ENCODE data around the gene PLCG1. TPM values are rescaled to one million over a fixed set of nuclear protein-coding genes. Genes with fewer than 3 reads are reported as not detected.
A peak's percentile ranks its signal among the peaks of the same experiment; 100 is the strongest.

The PLCG1 gene
- total RNA-seq, 1 donor from 2014 or later = 205 TPM

DNA sequence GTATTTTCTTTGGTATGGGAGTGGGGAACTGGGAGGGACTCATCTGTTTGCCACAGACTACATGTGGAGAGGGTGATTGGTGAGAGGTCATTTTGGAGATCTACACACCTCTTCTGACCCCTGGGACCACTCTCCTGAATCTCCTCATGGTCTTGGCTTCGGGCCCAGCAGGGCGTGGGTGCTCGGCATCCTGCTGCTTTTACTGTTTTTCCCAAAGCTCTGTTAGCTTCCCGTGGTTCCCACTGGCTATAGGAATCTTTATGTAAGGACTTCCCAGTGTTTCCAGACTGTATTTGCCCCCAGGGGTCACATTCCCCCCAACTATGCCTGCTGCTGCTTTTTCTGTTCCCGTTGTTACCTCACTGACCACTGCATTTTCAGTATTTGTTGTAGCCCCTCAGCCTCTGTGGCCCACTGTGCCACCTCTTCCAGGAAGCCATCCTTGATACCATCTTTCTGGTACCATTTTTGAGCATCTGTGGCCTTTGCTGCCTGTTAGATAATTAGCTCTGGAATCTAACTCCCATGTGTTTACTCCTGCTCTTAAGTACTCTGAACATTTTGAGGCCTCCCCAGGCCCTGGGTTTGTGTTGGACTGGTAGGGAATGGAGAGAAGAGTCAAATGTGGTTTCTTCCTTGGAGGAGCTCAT, 14.9 kb downstream of the PLCG1 start:
- Mint-ChIP-seq H3K27ac (peak overlapping the region; percentile 80), H3K4me3 (peak overlapping the region; percentile 58), H3K27me3 (ENCODE audit: insufficient read depth) (no peaks in the 10 kb centered on the region), H3K36me3 (ENCODE audit: low read depth) (peaks cover 30% of the 10 kb centered on the region), H3K9me3 (no peaks in the 10 kb centered on the region), H3K4me1 (ENCODE audit: low read depth) (peaks cover 94% of the 10 kb centered on the region)
- intact Hi-C loops (cut with micrococcal nuclease) = no loop called here
- no peak for DNase-seq (ENCODE audit: low spot score)

DNA sequence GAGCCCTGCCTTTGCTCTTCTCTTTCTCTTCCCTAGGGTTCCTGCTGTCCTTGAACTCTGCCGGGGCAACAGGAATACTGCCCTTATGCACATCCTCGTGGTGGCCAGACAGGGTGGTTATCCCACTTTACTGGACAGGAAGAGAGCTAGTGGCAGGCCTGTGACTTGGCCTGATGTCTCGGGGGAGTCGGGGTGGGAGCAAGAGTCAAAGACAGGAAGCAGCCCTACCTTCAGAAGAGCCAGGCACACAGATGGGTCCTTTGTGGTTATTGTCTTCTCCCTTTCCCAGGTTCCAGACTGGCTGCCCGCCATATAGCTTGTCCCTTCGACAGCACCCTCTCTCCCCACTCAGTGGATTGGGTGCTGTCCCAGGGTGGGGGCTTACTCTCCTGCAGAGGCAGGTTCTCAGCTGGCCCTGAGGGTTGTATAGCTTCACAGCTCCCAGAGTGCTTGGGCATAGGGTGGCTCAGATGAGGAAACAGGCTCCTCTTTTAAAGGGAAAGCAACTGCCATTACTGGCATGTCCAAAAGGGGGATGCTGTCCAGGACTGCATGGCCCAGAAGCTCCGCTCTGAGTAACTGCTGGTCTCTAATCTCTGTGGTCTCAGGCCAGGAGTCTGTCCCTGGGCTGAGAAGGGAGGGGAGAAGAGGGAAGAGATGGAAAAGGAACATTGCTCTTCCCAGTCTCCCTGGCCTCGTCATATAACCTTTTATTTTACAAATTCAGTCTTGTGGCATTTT, 17.3 kb downstream of the PLCG1 start:
- peak overlapping the region; percentile 17 for H3K4me3 Mint-ChIP-seq
- no peaks in the 10 kb centered on the region for H3K27me3 Mint-ChIP-seq (ENCODE audit: insufficient read depth)
- intact Hi-C loops (cut with micrococcal nuclease) = loop anchor here (5.0 kb wide), 1 partner anchor 288 kb away; no protein-coding TSS in a partner anchor
- H3K36me3 Mint-ChIP-seq (ENCODE audit: low read depth) = peaks cover 26% of the 10 kb centered on the region
- H3K9me3 Mint-ChIP-seq = no peaks in the 10 kb centered on the region
- H3K27ac Mint-ChIP-seq = peak overlapping the region; percentile 98
- H3K4me1 Mint-ChIP-seq (ENCODE audit: low read depth) = peaks cover 97% of the 10 kb centered on the region
- no peak for DNase-seq (ENCODE audit: low spot score)

DNA sequence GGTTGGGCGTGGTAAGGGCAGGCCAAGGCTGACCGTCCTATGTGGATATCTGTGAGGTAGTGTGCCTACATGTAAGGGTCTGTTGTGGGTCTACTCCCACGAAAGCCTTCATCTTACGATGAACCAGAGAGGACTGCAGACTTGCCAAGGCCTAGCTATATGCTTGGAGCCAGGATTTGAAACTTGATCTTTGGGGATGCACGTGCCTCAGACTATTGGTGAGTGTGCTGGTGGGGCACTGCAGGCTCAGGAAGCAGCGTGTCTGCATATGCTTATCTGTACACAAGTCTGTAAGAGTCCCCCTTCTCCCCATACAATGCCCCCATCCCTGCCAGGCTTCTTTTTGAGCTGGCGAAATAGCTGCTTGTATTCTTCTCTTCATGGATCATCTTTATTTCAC, 17.9 kb downstream of the PLCG1 start:
- H3K9me3 Mint-ChIP-seq = no peaks in the 10 kb centered on the region
- peak overlapping the region; percentile 98 for H3K27ac Mint-ChIP-seq
- DNase-seq (ENCODE audit: low spot score) = no peak
- H3K27me3 Mint-ChIP-seq (ENCODE audit: insufficient read depth) = no peaks in the 10 kb centered on the region
- intact Hi-C loops (cut with micrococcal nuclease) = loop anchor here (5.0 kb wide), 1 partner anchor 287 kb away; no protein-coding TSS in a partner anchor
- H3K4me3 Mint-ChIP-seq = peak overlapping the region; percentile 17
- peaks cover 31% of the 10 kb centered on the region for H3K36me3 Mint-ChIP-seq (ENCODE audit: low read depth)
- peaks cover 97% of the 10 kb centered on the region for H3K4me1 Mint-ChIP-seq (ENCODE audit: low read depth)

DNA sequence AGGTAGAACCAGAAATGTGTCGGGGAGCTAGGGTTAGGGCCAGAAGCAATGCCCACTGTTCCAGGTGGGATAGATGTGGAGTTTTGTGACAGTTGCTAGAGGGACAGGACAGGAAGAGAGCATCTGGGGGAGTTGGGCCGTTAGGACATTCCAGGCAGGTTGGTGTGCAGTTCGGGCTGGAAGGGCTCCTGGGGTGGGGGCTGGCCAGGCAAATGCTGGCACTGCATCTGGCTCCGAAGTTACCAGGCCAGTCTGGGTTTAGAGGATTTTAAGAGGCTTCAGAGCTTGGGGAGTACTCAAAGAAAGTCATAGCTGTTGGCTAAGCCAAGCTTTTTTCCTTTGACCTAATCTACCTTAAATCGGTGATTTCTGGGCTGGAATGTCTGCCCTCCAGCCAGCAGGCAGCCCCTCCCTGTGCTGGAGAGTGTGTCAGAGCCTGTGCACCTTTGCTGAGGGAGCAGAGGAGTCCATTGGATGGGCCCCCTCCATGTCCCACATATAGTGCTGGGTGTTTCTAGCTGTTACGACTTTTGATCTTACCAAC, 20.8 kb downstream of the PLCG1 start:
- Mint-ChIP-seq H3K9me3 (no peaks in the 10 kb centered on the region), H3K27ac (peak overlapping the region; percentile 98), H3K36me3 (ENCODE audit: low read depth) (peaks cover 43% of the 10 kb centered on the region), H3K4me1 (ENCODE audit: low read depth) (peaks cover 87% of the 10 kb centered on the region), H3K27me3 (ENCODE audit: insufficient read depth) (no peaks in the 10 kb centered on the region), H3K4me3 (peak overlapping the region; percentile 82)
- intact Hi-C loops (cut with micrococcal nuclease) = loop anchor here (5.0 kb wide), 1 partner anchor 284 kb away; no protein-coding TSS in a partner anchor
- no peak for DNase-seq (ENCODE audit: low spot score)

DNA sequence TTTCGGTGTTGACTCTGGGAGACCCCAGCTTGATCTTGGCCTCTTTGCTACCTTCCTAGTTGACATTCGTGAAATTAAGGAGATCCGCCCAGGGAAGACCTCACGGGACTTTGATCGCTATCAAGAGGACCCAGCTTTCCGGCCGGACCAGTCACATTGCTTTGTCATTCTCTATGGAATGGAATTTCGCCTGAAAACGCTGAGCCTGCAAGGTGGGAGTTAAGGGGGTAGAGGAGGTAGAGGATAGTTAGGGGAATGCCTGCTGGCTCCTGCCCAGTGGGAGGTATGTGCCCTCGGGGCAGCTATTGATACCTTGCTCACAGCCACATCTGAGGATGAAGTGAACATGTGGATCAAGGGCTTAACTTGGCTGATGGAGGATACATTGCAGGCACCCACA, 22.2 kb downstream of the PLCG1 start:
- Mint-ChIP-seq H3K4me3 (peak overlapping the region; percentile 10), H3K9me3 (no peaks in the 10 kb centered on the region), H3K27me3 (ENCODE audit: insufficient read depth) (no peaks in the 10 kb centered on the region), H3K36me3 (ENCODE audit: low read depth) (peaks cover 52% of the 10 kb centered on the region), H3K4me1 (ENCODE audit: low read depth) (peaks cover 77% of the 10 kb centered on the region), H3K27ac (peak overlapping the region; percentile 98)
- no peak for DNase-seq (ENCODE audit: low spot score)
- intact Hi-C loops (cut with micrococcal nuclease) = loop anchor here (5.0 kb wide), 1 partner anchor 283 kb away; no protein-coding TSS in a partner anchor

DNA sequence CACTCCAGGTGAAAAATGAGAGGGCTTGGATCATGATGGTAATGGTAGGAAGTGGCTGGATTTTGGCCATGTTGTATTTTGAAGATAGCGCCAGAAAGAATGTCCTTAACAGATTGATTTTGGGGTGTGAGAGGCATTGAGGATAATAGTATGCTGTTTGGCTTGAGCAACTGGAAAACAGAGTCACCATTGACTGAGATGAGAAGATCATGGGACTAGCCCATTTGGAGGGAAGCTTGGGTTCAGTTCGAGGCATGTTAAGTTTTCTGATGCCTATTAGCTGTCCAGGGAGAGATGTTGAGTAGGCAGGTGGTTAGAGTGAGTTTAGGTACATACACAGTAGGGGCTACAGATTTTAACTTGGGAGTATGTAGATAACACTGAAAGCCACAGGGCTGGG, 23.3 kb downstream of the PLCG1 start:
- no peaks in the 10 kb centered on the region for H3K27me3 Mint-ChIP-seq (ENCODE audit: insufficient read depth)
- H3K27ac Mint-ChIP-seq = peak overlapping the region; percentile 98
- DNase-seq (ENCODE audit: low spot score) = no peak
- H3K4me1 Mint-ChIP-seq (ENCODE audit: low read depth) = peaks cover 65% of the 10 kb centered on the region
- no peaks in the 10 kb centered on the region for H3K9me3 Mint-ChIP-seq
- H3K4me3 Mint-ChIP-seq = peak overlapping the region; percentile 5
- peaks cover 54% of the 10 kb centered on the region for H3K36me3 Mint-ChIP-seq (ENCODE audit: low read depth)
- intact Hi-C loops (cut with micrococcal nuclease) = no loop called here

DNA sequence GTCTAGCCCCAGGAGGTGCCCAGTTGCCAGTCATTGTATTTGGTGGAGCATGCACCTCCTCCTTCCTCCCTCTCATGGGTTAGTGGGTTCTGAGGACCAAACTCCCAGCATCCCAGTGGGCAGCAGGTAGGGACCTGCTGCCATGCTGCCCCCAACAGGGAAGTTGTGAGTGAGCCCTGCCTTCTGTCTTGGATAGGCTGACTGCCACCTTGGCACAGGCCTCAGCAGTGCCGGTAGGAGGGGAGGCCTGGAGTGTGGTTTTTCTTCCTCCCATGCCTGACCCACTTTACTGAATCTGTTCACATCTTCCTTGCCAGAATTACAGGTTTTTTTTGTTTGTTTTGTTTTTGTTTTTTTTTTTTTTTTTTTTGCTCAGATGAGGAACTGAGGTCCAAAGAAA, 24.5 kb downstream of the PLCG1 start:
- H3K27ac Mint-ChIP-seq = peak overlapping the region; percentile 80
- intact Hi-C loops (cut with micrococcal nuclease) = no loop called here
- no peak for DNase-seq (ENCODE audit: low spot score)
- H3K4me1 Mint-ChIP-seq (ENCODE audit: low read depth) = peaks cover 59% of the 10 kb centered on the region
- H3K36me3 Mint-ChIP-seq (ENCODE audit: low read depth) = peaks cover 64% of the 10 kb centered on the region
- H3K9me3 Mint-ChIP-seq = no peaks in the 10 kb centered on the region
- peak overlapping the region; percentile 24 for H3K4me3 Mint-ChIP-seq
- H3K27me3 Mint-ChIP-seq (ENCODE audit: insufficient read depth) = no peaks in the 10 kb centered on the region

DNA sequence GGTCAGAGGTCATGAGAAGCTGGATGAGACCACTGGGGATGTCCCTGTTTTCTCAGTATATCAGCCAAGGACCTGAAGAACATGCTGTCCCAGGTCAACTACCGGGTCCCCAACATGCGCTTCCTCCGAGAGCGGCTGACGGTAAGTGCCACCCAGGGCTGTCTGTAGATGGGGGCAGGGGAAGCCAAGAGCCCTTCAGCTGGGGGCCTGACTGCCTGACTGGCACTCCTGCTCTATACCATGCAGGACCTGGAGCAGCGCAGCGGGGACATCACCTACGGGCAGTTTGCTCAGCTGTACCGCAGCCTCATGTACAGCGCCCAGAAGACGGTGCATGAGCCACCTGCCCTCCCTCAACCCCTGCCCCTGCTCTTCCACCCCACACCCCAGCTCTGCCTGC, 25.1 kb downstream of the PLCG1 start:
- DNase-seq (ENCODE audit: low spot score) = no peak
- Mint-ChIP-seq H3K27ac (peak overlapping the region; percentile 80), H3K4me3 (no peak overlapping the region), H3K27me3 (ENCODE audit: insufficient read depth) (no peaks in the 10 kb centered on the region), H3K36me3 (ENCODE audit: low read depth) (peaks cover 69% of the 10 kb centered on the region), H3K4me1 (ENCODE audit: low read depth) (peaks cover 59% of the 10 kb centered on the region), H3K9me3 (no peaks in the 10 kb centered on the region)
- intact Hi-C loops (cut with micrococcal nuclease) = no loop called here

DNA sequence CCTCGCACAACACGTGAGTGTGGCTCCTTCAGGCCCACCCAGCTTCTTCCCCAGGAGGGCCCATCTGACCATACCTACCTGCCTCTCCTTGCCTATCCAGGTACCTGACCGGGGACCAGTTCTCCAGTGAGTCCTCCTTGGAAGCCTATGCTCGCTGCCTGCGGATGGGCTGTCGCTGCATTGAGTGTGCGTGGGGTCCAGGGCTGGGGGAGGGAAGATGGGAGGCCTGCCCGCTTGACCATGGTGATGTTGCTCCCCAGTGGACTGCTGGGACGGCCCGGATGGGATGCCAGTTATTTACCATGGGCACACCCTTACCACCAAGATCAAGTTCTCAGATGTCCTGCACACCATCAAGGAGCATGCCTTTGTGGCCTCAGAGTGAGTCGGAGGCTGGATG, 26.5 kb downstream of the PLCG1 start:
- H3K27ac Mint-ChIP-seq = peak overlapping the region; percentile 61

DNA sequence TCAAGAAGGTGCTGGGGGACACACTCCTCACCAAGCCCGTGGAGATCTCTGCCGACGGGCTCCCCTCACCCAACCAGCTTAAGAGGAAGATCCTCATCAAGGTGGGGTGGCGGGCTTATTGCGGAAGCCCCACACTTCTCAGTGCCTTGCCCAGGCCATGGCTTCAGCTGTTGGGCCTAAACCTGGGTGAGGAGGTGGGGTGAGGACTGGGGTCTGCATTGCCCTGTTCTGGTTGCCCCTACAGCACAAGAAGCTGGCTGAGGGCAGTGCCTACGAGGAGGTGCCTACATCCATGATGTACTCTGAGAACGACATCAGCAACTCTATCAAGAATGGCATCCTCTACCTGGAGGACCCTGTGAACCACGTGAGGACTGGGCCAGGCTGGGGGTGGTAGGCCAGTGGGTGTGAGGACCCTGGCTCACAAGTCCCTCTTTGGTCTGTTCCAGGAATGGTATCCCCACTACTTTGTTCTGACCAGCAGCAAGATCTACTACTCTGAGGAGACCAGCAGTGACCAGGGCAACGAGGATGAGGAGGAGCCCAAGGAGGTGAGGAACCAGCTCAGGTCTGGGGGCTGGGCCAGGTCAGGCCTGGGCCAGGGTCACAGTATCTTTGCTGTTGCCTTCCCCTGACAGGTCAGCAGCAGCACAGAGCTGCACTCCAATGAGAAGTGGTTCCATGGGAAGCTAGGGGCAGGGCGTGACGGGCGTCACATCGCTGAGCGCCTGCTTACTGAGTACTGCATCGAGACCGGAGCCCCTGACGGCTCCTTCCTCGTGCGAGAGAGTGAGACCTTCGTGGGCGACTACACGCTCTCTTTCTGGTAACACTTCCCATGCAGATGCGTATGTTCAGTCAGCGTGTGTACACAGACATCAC, 27.9 kb downstream of the PLCG1 start:
- no peak for DNase-seq (ENCODE audit: low spot score)
- Mint-ChIP-seq H3K36me3 (ENCODE audit: low read depth) (peaks cover 77% of the 10 kb centered on the region), H3K4me3 (no peak overlapping the region), H3K9me3 (no peaks in the 10 kb centered on the region), H3K27ac (peak overlapping the region; percentile 59), H3K27me3 (ENCODE audit: insufficient read depth) (no peaks in the 10 kb centered on the region), H3K4me1 (ENCODE audit: low read depth) (peaks cover 38% of the 10 kb centered on the region)
- intact Hi-C loops (cut with micrococcal nuclease) = no loop called here

More for the DNA sequence above, 26.5 kb downstream of the PLCG1 start:
- DNase-seq (ENCODE audit: low spot score) = no peak
- intact Hi-C loops (cut with micrococcal nuclease) = no loop called here
- no peaks in the 10 kb centered on the region for H3K9me3 Mint-ChIP-seq
- no peak overlapping the region for H3K4me3 Mint-ChIP-seq
- H3K4me1 Mint-ChIP-seq (ENCODE audit: low read depth) = peaks cover 52% of the 10 kb centered on the region
- H3K27me3 Mint-ChIP-seq (ENCODE audit: insufficient read depth) = no peaks in the 10 kb centered on the region
- peaks cover 72% of the 10 kb centered on the region for H3K36me3 Mint-ChIP-seq (ENCODE audit: low read depth)

DNA sequence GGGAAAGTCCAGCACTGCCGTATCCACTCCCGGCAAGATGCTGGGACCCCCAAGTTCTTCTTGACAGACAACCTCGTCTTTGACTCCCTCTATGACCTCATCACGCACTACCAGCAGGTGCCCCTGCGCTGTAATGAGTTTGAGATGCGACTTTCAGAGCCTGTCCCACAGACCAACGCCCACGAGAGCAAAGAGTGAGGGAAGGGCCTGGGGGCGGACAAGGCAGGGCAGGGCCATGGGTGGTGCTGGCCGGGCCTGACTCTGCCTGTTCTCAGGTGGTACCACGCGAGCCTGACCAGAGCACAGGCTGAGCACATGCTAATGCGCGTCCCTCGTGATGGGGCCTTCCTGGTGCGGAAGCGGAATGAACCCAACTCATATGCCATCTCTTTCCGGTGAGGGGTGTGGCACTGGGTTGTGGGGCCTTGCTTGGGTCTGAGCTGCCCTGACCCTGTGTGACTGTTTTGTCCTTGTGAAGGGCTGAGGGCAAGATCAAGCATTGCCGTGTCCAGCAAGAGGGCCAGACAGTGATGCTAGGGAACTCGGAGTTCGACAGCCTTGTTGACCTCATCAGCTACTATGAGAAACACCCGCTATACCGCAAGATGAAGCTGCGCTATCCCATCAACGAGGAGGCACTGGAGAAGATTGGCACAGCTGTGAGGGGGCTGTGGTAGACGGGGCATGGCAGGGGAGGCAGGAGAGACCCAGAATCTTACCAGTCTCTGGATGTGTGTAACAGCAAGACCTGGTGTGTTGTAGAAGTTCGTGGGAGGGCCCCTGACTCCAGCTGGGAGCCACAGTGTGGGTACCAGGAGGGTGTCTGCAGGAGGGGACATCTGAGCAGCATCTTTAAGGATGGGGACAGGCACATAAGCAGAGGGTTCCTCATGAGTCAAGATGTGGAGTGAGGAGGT, 29.1 kb downstream of the PLCG1 start:
- H3K36me3 Mint-ChIP-seq (ENCODE audit: low read depth) = peaks cover 74% of the 10 kb centered on the region

DNA sequence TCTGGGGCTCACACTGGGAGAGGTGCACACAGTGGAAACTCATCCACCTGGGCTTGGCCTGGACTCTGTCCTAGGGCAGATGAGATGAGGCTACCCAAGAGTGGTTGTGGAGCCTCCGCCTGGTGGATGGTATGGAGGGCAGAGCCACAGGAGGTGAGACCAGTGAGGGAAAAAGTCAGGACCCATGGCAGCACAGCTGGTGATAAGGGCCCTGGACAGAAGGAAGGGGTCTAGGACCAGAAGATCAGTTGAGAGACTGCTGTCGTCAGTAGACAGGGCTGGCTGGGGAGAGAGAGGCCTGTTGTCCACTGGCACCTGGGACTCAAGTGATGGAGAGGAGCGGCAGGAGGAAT, 29.8 kb downstream of the PLCG1 start:
- Mint-ChIP-seq H3K27me3 (ENCODE audit: insufficient read depth) (no peaks in the 10 kb centered on the region), H3K36me3 (ENCODE audit: low read depth) (peaks cover 75% of the 10 kb centered on the region), H3K9me3 (no peaks in the 10 kb centered on the region), H3K4me3 (no peak overlapping the region), H3K27ac (peak overlapping the region; percentile 75), H3K4me1 (ENCODE audit: low read depth) (peaks cover 28% of the 10 kb centered on the region)
- intact Hi-C loops (cut with micrococcal nuclease) = no loop called here
- no peak for DNase-seq (ENCODE audit: low spot score)

More for the DNA sequence above, 29.1 kb downstream of the PLCG1 start:
- Mint-ChIP-seq H3K9me3 (no peaks in the 10 kb centered on the region), H3K4me3 (no peak overlapping the region), H3K4me1 (ENCODE audit: low read depth) (peaks cover 27% of the 10 kb centered on the region), H3K27ac (peak overlapping the region; percentile 50), H3K27me3 (ENCODE audit: insufficient read depth) (no peaks in the 10 kb centered on the region)
- intact Hi-C loops (cut with micrococcal nuclease) = no loop called here
- DNase-seq (ENCODE audit: low spot score) = no peak

All from activated T-helper 1 cell treated with anti-CD3 and anti-CD28 coated beads, Interleukin-12 subunit alpha, Interleukin-12 subunit beta, Interleukin-2, Interleukin-4 antibody, amounts not matched to agents 30 ng/mL and 10 ng/mL and 1 ng/mL, durations not matched to agents 14 hours and 24 hours and 36 hours (primary cell).